Hematopoietic multipotent progenitor cell treated with erythropoietin and hydrocortisone succinate and interleukin-3 and kit ligand, for 15 days (in vitro differentiated cells): Measurements from ENCODE around the gene PLD6.
"Not testable (repeated sequence)": the region's sequence is repeated elsewhere in the genome, so short reads cannot be mapped to it uniquely, and the experiment has no call there.

Experiments used
- DNase-seq: peaks from one replicate; pipeline ENCODE4 v3.0.0-alpha.2; 2015; ENCODE audit warnings: low spot score

The PLD6 gene

DNA sequence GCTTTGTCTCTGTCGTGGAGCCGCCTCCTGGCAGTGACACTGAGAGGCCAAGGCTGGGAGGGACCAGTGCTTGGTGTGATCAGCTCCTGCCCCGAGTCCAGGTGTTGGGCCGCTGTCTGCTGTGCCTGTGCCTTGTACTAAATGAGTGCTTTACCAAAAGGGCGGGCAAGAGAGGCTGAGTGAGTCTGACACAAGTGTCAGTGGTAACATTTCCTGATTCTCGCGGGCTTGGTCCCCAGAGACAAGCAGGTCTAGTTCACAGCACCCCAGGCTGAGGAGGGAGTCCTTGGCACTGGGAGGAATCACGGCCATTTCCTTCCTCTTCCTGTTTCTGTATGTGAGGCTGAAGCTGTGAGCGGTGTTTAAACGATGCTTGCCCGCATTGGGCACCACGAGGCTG lies 30.2 kb downstream of the PLD6 start:
- DNase-seq = no peak

DNA sequence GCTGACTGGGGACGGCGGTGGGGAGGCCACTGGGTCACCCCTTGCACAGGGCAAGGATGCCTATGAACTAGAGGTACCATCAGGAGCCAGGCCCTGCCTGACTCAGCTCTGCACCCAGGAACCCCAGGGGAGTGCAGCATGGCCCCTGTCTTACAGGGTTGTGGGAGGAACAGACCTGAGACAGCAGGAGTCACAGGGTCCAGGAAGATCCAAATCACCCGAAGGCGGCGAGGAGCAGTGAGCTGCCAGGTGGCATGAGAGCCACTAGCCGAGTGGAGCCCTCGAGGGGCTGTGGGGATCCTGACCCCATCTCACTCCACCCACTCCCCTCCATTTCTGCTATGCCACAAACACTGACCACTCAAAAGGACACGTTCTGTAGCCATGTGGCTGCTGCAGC lies 30.8 kb downstream of the PLD6 start:
- DNase-seq = no peak

DNA sequence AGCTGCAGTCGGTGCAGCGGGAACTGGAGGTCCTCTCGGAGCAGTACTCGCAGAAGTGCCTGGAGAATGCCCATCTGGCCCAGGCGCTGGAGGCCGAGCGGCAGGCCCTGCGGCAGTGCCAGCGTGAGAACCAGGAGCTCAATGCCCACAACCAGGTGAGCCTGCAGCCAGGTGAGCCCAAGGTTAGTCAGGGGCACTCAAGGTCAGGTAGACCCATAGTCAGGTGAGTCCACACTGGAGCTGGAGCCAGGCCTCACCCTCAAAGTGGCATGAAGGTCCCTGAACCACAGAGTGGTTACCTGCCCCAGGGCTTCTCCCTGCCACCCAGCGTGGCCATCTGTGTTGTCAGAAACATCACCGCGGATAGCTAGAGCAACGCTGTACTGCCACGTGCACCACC lies 32.2 kb downstream of the PLD6 start:
- DNase-seq = no peak

DNA sequence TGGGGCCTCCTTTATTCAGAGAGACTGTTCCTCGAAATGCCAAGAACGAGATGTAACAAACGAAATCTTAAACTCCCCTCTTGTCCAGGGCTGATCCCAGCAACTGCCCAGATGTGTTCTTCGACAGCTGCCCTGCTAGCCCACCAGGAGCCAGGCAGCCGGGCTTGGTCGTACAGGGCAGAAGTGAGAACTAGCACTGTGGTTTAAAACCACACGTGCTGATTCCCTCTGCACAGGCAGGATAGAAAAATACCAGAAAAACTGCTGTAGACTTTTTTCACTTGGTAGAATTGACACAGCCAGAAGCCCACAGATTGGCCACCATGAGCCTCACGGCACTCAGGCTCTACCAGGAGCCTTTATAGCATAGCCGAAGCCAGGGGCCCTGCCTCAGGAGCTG lies 33.1 kb downstream of the PLD6 start:
- no peak for DNase-seq

DNA sequence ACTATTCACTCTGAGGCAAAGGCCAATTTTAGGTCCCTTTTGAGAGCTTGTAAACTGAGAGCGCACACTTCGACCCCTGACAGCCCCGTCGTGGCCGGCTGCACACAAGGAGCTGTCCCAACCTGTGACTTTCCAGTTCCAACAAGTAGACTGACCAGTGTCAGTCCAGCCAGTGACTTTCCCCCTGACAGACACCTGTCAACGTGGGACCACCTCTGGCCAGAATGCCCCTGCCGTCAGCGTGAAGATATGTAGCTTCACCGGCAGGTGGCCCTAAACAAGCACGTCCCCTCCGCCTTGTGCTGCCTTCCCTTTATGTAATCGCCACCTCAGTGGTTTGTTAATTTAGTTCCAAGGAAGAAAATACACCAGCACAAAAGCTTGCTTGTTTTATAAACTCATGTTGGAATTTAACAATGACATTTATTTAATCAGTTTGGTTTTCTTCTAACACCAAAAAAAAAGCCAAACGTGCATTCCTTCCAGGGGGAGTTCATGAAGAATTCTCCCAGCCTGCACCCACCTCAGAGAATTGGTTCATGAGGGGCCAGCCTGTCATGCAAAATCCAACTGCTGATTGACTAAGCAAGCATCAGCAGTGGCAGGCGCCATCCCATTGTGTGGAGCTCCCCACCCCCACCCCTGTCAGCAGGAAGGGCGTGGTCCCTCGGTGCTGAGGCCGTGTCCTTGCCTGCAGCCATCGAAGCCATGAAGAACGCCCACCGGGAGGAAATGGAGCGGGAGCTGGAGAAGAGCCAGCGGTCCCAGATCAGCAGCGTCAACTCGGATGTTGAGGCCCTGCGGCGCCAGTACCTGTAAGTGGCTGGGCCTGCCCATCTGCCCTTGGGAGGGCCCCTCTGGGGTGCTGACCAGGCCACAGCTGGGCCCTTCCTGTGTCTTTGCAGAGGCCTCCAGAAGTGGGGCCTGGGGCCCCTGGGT lies 33.9 kb downstream of the PLD6 start:
- no peak for DNase-seq

DNA sequence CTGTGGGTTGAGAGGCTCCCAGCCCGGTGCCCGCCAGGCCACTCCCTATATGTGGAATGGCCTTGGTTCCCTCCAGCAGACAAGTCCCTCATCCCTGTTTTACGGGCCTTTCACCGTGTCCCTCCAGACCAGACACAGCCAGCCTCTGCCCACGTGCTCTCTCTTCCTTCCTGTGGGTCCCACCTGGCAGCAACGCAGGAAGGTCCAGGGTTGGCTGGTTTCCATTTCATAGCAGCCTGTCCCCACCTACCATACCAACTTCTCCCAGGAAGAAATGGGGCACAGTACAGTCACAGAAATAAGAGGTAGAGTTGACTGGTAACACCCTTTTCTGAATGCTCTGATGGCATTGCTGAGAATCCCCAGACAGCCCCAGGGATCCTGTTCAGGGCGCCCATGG lies 34.9 kb downstream of the PLD6 start:
- DNase-seq = no peak

DNA sequence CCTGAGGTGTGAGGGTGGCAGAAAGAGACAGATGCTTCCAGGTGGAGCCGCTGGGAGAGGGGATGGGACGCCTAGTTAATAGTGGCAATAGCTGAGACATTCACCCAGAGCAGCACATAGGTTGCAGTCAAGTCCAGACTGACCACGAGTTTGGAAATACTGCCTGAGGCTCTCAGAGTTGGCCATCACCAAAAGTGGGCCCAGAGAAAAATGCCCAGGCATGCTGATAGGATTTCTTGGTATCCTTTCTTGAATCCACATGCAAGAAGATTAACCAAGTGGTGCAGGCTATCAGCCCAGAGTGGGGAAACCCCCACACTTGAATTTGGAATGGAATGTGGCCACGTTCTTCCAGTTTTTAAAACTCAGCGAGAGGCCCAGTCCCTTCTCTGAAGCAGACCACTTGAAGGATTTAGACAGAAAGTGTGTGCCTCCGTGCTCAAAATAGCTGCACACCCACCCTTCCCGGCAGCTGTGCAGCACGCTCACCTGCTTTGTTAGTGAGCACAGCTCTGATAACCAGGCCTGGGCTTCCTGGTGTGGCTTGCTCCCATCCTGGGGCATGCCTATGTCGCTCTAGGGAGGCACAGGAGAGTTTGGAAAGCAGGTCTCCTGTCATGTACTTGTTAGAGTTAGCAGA lies 35.7 kb downstream of the PLD6 start:
- DNase-seq = no peak

DNA sequence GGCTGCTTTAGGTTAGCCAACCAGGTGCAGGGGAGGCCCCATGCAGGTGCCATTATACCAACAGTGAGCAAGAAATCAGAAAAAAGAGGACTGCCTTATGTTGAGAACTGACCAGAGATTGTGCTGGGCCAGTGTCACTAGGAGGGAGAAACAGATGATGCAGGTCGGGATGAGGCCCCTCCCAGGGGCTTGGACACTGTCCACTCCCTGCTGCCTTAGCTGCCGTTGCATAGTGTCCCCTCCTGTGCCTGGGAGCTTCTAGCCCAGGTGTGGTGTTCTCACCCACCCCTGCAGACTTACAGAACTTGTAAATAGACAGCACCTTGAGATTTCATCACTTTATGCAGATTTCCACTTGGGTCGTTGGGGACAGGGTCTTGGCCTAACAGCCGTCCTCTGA lies 36.7 kb downstream of the PLD6 start:
- no peak for DNase-seq

DNA sequence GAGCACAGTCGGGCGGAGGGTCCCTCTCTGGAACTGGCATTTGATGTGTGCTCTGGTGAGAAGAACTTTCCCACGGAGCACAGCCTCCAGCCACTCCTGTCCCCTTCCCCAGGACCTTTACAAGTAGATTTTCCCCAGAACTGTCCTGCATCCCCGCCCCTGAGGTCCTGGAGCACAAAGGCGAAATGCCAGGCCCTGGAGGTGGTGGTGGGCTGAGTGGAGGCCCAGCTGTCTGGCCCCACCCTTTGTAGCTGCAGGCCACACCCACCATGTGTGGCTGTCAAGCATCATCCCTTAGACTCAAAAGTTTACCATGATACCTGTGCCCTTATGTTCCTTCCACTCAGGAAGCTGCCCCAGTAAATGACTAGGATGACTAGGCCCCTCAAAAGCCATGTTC lies 37.7 kb downstream of the PLD6 start:
- no peak for DNase-seq

DNA sequence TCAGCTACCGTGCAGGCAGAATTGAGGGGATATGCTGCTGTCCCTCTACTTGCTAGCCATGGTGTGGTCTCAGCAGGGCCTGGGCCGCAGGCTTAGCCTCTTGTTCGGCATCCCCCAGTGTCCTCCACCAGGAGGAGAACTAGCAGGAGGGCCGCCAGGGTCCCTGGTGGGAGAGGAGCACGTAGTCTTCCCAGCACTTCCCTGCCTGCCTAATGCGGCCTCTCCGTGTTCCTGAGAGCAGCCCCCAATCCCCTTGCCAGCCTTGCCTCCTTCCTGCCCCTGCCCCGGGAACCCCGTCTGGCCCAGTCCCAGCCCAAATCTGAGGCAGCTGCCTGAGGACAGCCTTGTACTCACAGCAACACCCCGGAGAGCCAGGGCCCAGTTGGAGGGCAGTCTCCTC lies 38.1 kb downstream of the PLD6 start:
- no peak for DNase-seq

DNA sequence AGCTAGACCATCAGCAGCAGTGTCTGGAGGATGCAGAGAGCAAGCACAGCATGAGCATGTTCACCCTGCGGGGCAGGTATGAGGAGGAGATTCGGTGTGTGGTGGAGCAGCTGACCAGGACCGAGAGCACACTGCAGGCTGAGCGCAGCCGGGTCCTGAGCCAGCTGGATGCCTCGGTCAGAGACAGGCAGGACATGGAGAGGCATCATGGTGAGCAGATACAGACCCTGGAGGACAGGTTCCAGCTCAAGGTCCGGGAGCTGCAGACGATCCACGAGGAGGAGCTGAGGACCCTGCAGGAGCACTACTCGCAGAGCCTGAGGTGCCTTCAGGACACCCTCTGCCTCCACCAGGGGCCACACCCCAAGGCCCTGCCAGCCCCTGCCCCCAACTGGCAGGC lies 38.8 kb downstream of the PLD6 start:
- DNase-seq = no peak

DNA sequence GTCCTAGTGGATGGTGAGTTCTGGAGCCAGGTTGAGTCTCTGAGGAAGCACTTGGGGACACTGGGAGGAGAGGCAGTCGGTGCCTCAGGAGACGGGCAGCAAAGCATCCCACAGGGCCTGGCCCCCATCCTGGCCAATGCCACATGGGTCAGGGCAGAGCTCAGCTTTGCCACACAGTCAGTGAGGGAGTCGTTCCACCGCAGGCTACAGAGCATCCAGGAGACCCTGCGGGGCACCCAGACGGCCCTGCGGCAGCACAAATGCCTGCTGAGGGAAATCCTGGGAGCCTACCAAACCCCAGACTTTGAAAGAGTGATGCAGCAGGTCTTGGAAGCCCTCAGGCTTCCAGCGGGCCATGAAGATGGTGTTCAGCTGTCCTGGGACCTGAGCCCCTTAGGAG lies 39.7 kb downstream of the PLD6 start:
- no peak for DNase-seq

DNA sequence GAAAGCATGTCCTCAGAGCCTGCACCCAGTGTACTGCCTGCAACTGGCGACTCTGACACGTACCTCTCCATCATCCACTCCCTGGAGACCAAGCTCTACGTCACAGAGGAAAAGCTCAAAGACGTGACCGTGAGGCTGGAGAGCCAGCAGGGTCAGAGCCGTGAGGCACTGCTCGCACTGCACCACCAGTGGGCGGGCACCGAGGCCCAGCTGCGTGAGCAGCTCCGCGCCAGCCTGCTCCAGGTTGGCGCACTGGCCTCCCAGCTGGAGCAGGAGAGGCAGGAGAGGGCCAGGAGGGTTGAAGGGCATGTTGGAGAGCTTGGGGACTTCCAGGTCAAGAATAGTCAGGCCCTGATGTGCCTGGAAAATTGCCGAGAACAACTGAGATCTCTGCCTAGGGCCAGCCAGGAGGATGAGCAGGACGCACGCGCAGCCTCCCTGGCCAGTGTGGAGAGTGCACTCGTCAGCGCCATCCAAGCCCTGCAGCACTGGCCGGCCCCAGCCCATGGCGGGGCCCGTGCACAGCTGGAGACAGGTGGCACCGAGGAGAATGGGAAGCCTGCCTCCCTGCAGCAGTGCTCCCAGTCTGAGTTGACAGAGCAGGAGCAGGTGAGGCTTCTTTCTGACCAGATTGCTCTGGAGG lies 40.3 kb downstream of the PLD6 start:
- DNase-seq = no peak

DNA sequence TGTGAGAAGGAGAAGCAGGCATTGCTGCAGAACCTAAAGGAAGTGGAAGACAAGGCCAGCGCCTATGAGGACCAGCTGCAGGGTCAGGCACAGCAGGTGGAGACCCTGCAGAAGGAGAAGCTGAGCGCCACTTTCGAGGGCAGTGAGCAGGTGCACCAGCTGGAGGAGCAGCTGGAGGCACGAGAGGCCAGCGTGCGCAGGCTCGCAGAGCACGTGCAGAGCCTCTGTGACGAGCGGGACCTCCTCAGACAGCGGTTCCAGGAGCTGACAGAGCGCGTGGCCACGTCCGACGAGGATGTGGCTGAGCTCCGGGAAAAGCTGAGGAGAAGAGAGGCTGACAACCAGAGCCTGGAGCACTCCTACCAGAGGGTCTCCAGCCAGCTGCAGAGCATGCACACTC lies 41.5 kb downstream of the PLD6 start:
- no peak for DNase-seq

DNA sequence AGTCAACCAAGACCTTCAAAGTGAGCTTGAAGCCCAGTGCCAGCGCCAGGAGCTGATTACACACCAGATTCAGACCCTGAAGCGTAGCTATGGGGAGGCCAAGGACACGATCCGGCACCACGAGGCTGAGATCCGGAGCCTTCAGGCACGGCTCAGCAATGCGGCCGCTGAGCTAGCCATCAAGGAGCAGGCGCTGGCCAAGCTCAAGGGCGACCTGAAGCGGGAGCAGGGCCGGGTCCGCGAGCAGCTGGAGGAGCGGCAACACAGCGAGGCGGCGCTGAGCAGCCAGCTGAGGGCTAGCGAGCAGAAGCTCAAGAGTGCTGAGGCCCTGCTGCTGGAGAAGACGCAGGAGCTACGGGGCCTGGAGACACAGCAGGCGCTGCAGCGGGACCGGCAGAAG lies 42.0 kb downstream of the PLD6 start:
- no peak for DNase-seq

DNA sequence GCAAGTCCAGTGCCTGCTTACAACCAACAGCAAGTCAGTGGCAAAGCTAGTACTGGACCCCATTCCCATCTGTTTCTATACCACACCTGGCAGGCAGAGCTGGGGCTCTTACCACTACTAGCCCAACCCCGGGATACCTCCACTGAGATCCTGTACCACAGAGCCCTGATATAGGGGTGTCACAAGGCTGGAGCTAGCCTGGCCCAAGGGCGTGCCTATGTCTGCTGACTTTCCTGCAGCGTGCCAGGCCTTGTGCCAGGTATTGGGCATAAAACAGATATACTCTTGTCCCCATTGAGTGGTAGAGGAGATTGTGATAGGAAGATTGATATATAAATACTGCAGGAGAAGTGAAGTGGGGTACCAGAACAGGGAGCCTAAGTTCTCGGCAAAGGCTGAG lies 44.4 kb downstream of the PLD6 start:
- no peak for DNase-seq

DNA sequence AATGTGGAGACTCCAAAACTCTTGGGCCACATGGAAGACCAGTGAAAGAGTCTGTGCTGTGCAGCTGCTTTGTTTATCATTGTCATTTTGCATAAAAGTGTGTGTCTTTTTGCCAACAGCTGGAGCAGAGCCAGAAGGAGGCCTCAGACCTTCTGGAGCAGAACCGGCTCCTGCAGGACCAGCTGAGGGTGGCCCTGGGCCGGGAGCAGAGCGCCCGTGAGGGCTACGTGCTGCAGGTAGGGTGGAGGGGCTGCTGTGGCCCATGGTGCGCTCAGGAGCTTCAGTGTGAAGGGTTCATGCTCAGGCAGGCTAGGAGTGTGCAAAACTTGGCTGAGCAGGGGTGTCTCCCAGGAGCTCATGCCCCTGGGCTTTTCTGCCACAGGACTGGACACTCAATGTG lies 45.0 kb downstream of the PLD6 start:
- DNase-seq = no peak

DNA sequence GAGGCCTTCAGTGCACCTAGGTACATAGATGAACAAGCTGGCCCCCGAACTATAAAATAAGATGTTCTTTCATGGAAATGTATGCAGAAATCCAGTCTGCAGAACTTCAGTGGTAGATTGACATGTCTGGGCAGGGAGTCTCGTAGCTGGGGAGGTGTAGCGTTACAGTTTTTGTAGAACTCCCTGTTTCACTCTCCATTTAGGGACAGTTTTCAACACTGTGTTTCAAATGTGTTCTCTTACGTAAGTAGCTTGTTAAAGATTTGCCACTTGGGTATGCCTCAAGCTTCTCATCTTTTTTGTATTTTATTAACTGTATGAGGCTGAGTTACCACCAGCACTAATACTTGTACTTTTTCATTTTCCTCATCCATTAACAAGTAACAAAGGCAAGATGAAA lies 46.6 kb downstream of the PLD6 start:
- no peak for DNase-seq

DNA sequence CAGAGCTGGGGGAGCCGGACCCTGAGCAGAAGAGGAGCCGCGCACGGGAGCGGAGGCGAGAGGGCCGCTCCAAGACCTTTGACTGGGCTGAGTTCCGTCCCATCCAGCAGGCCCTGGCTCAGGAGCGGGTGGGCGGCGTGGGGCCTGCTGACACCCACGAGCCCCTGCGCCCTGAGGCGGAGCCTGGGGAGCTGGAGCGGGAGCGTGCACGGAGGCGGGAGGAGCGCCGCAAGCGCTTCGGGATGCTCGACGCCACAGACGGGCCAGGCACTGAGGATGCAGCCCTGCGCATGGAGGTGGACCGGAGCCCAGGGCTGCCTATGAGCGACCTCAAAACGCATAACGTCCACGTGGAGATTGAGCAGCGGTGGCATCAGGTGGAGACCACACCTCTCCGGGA lies 47.6 kb downstream of the PLD6 start:
- DNase-seq = not testable (repeated sequence)

DNA sequence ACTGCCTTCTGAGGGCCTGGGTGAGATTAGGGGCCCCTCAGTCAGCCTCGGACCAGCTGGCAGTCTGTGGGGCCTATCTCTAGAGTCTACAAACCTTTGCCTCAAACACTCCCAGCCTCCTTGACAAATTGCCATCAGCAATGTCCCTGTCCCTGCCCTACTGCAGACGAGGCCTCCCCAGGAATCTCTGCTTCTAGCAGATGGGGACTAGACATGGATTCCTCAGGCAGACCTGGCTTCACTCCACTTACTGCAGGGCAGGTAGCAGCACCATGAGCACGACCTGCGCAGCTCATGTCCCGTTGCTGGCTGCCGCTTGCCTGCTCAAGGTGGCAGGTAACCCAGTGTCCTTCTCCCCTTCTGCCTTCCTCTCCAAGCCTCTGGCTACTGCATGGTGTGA lies 49.1 kb downstream of the PLD6 start:
- no peak for DNase-seq

DNA sequence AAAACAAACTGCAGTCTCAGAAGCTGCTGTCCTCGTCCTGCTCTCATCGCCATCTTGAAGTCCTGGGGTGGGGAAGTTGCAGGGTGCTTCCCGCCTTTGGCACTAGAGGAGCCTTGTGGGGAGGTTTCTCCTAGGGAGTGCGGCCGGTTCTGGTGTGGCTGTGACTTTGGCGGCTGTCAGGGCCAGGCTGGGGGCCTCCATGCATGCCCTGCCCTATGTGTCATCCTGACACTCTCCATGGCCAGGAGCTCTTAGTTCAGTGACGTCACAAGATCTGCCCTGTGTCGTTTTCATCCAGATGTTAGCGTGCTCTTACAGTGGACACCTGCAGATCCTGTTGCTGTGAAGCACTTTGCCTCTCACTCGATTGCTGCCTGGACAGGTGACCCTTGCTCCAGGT lies 49.6 kb downstream of the PLD6 start:
- DNase-seq = no peak

DNA sequence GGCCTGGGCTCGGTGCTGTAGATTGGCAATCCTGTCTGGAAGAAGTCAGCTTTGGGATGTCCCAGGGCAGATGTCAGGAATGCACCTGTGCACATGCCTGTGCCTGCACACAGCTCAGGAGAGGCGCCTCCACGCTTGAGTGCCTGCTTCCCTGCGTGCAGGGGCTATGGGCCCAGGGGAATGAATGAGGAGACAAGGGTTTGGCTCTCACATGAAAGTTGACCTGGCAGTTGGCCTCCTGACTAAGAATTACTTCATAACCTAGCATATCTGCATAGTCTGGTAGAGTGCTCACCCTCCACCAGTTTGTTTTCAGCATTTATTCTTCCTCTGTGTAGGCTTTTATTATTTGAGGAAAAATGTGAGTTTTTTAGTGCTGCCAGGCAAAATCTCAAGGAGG lies 50.0 kb downstream of the PLD6 start:
- DNase-seq = no peak

DNA sequence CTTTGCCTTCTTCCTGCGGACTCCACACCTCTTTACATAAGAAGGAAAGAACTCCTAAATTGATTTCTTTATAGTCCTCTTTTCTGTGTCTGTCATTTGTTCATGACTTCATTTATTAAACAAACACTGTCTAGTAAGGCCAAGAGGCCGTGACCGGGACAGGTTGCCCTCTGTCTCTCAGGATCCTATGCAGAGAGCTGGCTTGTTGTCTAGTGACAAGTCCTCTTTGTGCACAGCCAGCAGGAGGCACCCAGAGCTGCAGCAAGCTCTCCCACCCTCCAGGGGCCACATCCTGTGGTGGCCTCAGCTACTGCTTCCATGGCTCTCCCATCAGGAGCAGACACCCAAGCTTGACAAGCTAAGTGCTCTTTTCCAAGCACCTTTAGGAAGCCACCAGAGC lies 50.6 kb downstream of the PLD6 start:
- no peak for DNase-seq
